Fibroblast of the aortic adventitia (primary cell): Measurements from ENCODE around the gene EMCN. TPM values are rescaled to one million over a fixed set of nuclear protein-coding genes. Genes with fewer than 3 reads are reported as not detected.
"Not testable (repeated sequence)": the region's sequence is repeated elsewhere in the genome, so short reads cannot be mapped to it uniquely, and the experiment has no call there.

Source experiments
- DNase-seq: peaks from one replicate; pipeline ENCODE4 v3.0.0-alpha.2; 2010; ENCODE audit warnings: low read depth
- H3K4me3 ChIP-seq: 2 replicates; pipeline ENCODE4 v1.5.1; 2011; ENCODE audit warnings: low read depth, mild to moderate bottlenecking, control low read depth, low read length, moderate library complexity
- CTCF ChIP-seq: IDR thresholded peaks from 2 replicates; pipeline ENCODE4 v1.5.1; 2011; ENCODE audit warnings: mild to moderate bottlenecking, low read length, control low read depth, inconsistent platforms; ENCODE audit not compliant: insufficient read depth
- total RNA-seq: library from RNA; depleted of rRNA; stranded (reverse); fragments of >200 nt; gene quantifications from 2 replicates; pipeline ENCODE4 v1.2.3, GENCODE V29; 2012; ENCODE audit warnings: low replicate concordance

EMCN gene
- total RNA-seq, 1 donor: 0.99 TPM

GRCh38 chr4:100545427-100545826, 27.6 kb upstream of the EMCN start:
- no peak for DNase-seq
- TF ChIP-seq CTCF: no peak
- no peak overlapping the region for H3K4me3 ChIP-seq

- no peak for TF ChIP-seq CTCF
- no peak for DNase-seq
- no peak overlapping the region for H3K4me3 ChIP-seq
These were observed 22.3 kb upstream of the EMCN start for GRCh38 chr4:100540131-100540530.

- DNase-seq: no peak
- no peak overlapping the region for H3K4me3 ChIP-seq
- TF ChIP-seq CTCF: no peak
These were observed 21.9 kb upstream of the EMCN start for GRCh38 chr4:100539706-100540105.

- H3K4me3 ChIP-seq: no peak overlapping the region
- TF ChIP-seq CTCF: no peak
- DNase-seq: no peak
These were observed 15.9 kb upstream of the EMCN start for GRCh38 chr4:100533741-100534140.

GRCh38 chr4:100530161-100530560, 12.3 kb upstream of the EMCN start:
- DNase-seq, H3K4me3 ChIP-seq: not testable (repeated sequence)

- H3K4me3 ChIP-seq: no peak overlapping the region
- no peak for TF ChIP-seq CTCF
- DNase-seq: peak; percentile 48
These were observed 7.9 kb upstream of the EMCN start for GRCh38 chr4:100525686-100526085.

- DNase-seq: no peak
- no peak overlapping the region for H3K4me3 ChIP-seq
- TF ChIP-seq CTCF: no peak
These were observed 1.4 kb upstream of the EMCN start for GRCh38 chr4:100519205-100519604.
